ENCODE results near the gene BICD1. TPM values are rescaled to one million over a fixed set of nuclear protein-coding genes. Genes with fewer than 3 reads are reported as not detected.

The BICD1 gene
- total RNA-seq, 4 donors from 2014 or later: 0.70 to 7.8 (median 2.8) TPM

- Histone ChIP-seq H3K4me1 (no peaks in the 10 kb centered on the region), H3K36me3 (peaks cover 0 to 22% (median 4%) of the 10 kb centered on the region in 3 donors), H3K27me3 (no peaks in the 10 kb centered on the region), H3K4me3 (no peak overlapping the region), H3K27ac (no peak overlapping the region), H3K9me3 (no peaks in the 10 kb centered on the region)
- no peak for TF ChIP-seq CTCF (IDR thresholded peaks at IDR 0.05)
- TF ChIP-seq POLR2A (IDR thresholded peaks at IDR 0.05): no peak
- WGBS, 2 donors: 65 to 72% methylated on average over 3 of the region's 3 CpGs
- intact Hi-C loops (cut with DNase I): no loop called here
- DNase-seq: no peak
Observed at GRCh38 chr12:32413412-32413811, 306.8 kb downstream of the BICD1 start.

- Histone ChIP-seq H3K36me3 (peaks cover 0 to 7% (median 0%) of the 10 kb centered on the region in 3 donors), H3K27ac (no peak overlapping the region), H3K27me3 (no peaks in the 10 kb centered on the region), H3K4me1 (peaks cover 0 to 23% (median 7%) of the 10 kb centered on the region in 3 donors), H3K9me3 (no peaks in the 10 kb centered on the region), H3K4me3 (no peak overlapping the region)
- no peak for DNase-seq
- WGBS, 2 donors: 93 to 95% methylated on average over 4 to 5 of the region's 5 CpGs
- intact Hi-C loops (cut with DNase I): no loop called here
- TF ChIP-seq POLR2A (IDR thresholded peaks at IDR 0.05) (no peak), CTCF (IDR thresholded peaks at IDR 0.05) (no peak)
Observed at GRCh38 chr12:32418221-32418620, 311.6 kb downstream of the BICD1 start.

GRCh38 chr12:32418903-32419519 is 312.4 kb downstream of the BICD1 start:
- DNase-seq: no peak
- no peak for TF ChIP-seq CTCF (IDR thresholded peaks at IDR 0.05)
- no peak for TF ChIP-seq POLR2A (IDR thresholded peaks at IDR 0.05)
- peaks cover 0 to 27% (median 7%) of the 10 kb centered on the region in 3 donors for H3K4me1 ChIP-seq
- intact Hi-C loops (cut with DNase I): no loop called here
- peaks cover 0 to 7% (median 0%) of the 10 kb centered on the region in 3 donors for H3K36me3 ChIP-seq
- WGBS, 2 donors: 70 to 77% methylated on average over 2 to 3 of the region's 5 CpGs
- H3K4me3 ChIP-seq: no peak overlapping the region
- no peaks in the 10 kb centered on the region for H3K9me3 ChIP-seq
- H3K27me3 ChIP-seq: no peaks in the 10 kb centered on the region
- H3K27ac ChIP-seq: no peak overlapping the region

- Histone ChIP-seq H3K4me3 (no peak overlapping the region), H3K9me3 (no peaks in the 10 kb centered on the region), H3K27ac (no peak overlapping the region), H3K27me3 (no peaks in the 10 kb centered on the region), H3K4me1 (peaks cover 0 to 27% (median 7%) of the 10 kb centered on the region in 3 donors), H3K36me3 (peaks cover 0 to 7% (median 0%) of the 10 kb centered on the region in 3 donors)
- TF ChIP-seq CTCF (IDR thresholded peaks at IDR 0.05) (no peak), POLR2A (IDR thresholded peaks at IDR 0.05) (no peak)
- intact Hi-C loops (cut with DNase I): no loop called here
- DNase-seq: no peak
- WGBS, 2 donors: 55 to 60% methylated on average over 1 to 2 of the region's 2 CpGs
Observed at GRCh38 chr12:32419520-32419960, 312.9 kb downstream of the BICD1 start.

- H3K27ac ChIP-seq: no peak overlapping the region
- no peaks in the 10 kb centered on the region for H3K9me3 ChIP-seq
- intact Hi-C loops (cut with DNase I): no loop called here
- no peak overlapping the region for H3K4me3 ChIP-seq
- no peaks in the 10 kb centered on the region for H3K27me3 ChIP-seq
- H3K4me1 ChIP-seq: peaks cover 0 to 27% (median 7%) of the 10 kb centered on the region in 3 donors
- no peak for TF ChIP-seq POLR2A (IDR thresholded peaks at IDR 0.05)
- TF ChIP-seq CTCF (IDR thresholded peaks at IDR 0.05): no peak
- H3K36me3 ChIP-seq: peaks cover 0 to 7% (median 0%) of the 10 kb centered on the region in 3 donors
- 67 to 85% methylated on average over 2 of the region's 2 CpGs for WGBS, 2 donors
- no peak for DNase-seq
Observed at GRCh38 chr12:32420356-32420755, 313.7 kb downstream of the BICD1 start.

Measured in esophagus squamous epithelium (tissue), 5 donors.